Body of pancreas (tissue), 4 donors: ENCODE measurements around the gene TMEM200C. TPM values are rescaled to one million over a fixed set of nuclear protein-coding genes. Genes with fewer than 3 reads are reported as not detected.

ENCODE experiments used
- ATAC-seq: fragments of 150-250 bp; one replicate; pipeline ENCODE4 v1.9.1; 2016
- DNase-seq, 4 donors: peaks; one replicate each; pipeline ENCODE4 v3.0.0-alpha.2; 2019
- H3K27ac ChIP-seq, 4 donors: fragments of 200-600 bp; sonication (generic); 1 replicate in 3 of 4; 2 replicates in 1 of 4; pipeline versions ENCODE4 v1.5.1 to v1.6.1; 2016 to 2019; ENCODE audit warnings: mild to moderate bottlenecking in 1 of 4, mixed read lengths in 1 of 4, moderate library complexity in 1 of 4
- H3K27me3 ChIP-seq, 2 donors: fragments of 200-600 bp; sonication (generic); one replicate each; pipeline ENCODE4 v1.6.0; 2016; ENCODE audit warnings: mild to moderate bottlenecking in 1 of 2
- H3K36me3 ChIP-seq, 2 donors: fragments of 200-600 bp; sonication (generic); replicated peaks in 1 of 2; 2 replicates each; pipeline ENCODE4 v1.5.1; 2016; ENCODE audit warnings: low read depth in 2 of 2; ENCODE audit not compliant: insufficient read depth in 1 of 2
- H3K4me1 ChIP-seq: fragments of 200-600 bp; sonication (generic); one replicate; pipeline ENCODE4 v1.6.0; 2016
- H3K4me3 ChIP-seq, 2 donors: fragments of 200-600 bp; sonication (generic); 1 replicate in 1 of 2; 2 replicates in 1 of 2; pipeline ENCODE4 v1.5.1; 2016 to 2019
- H3K9me3 ChIP-seq, 3 donors: fragments of 200-600 bp; sonication (generic); 1 replicate in 2 of 3; 2 replicates in 1 of 3; pipeline ENCODE4 v1.5.1; 2016
- POLR2A ChIP-seq, 3 donors: fragments of 450-650 bp; IDR thresholded peaks; one replicate each; pipeline ENCODE4 v1.6.1; 2016; ENCODE audit warnings: antibody characterized with exemption in 3 of 3, mild to moderate bottlenecking in 2 of 3
- WGBS, 2 donors: methylation state at CpG; one replicate each; pipeline ENCODE4 v1.1.5; 2017; 5-methylcytosine and 5-hydroxymethylcytosine counted together
- intact Hi-C: fragments of 100-400 bp; cut with DNase I; formaldehyde crosslinking; loops from one replicate; pipeline ENCODE4 v1.15.1; 2023
- total RNA-seq, 2 donors: library from RNA; depleted of rRNA; stranded (reverse); fragments of >200 nt; gene quantifications; one replicate each; pipeline ENCODE4 v1.1.0, GENCODE V29; 2016
- TF ChIP-seq, protein P1 (sequence below), 7 experiments: fragments of 450-650 bp in 4 of 7; fragments of 200-600 bp in 3 of 7; sonication (generic) in 3 of 7; IDR thresholded peaks; one replicate each; pipeline ENCODE4 v1.5.1; 2016 to 2019; ENCODE audit warnings: antibody characterized with exemption in 7 of 7

Gene TMEM200C
- total RNA-seq, 2 donors from 2014 or later = 0.78 TPM; not detected in 1

DNA sequence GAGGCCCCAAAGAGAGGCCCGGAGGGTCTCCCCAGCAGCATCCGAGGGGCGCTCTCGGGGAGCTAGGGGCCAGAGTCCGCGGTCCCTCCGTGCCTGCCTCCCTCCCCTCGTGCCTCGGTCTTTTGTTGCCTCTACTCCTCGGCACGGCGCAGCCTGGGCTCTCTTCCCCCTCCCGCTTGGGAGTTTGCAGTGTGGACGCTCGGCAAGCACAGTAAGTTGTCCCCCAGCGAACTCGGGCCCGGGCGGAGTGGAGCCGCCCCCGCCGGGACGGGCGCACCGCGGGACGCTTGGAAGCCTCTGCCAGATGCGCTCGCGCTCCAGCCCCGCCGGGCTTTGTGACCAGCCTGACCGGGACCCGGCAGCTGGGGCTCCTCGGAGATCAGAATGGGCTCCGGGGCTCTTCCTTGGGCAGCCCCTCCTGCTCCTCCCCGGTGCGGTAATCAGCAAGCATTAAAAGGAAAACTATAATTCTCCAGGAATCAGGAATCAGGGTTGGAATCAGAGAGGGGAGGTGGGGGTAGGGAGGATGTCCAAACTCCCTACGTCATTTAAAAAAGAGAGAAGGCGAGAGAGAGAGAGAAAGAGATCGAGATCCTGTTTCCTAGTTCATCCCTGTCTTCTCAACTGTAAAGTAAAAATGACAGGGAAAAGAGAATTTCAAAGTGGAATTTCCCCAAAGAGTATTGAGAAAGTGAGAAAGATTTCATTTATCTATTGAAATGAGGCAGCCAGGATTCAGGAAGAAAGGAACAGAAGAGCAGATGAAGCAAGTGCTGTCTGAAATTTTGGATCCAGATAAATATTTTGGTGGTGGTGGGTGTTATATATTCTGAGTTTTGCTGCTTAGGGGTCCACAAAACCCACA, 786 bp upstream of the TMEM200C start:
- H3K4me3 ChIP-seq = no peak overlapping the region
- peak; percentile 5 to 27 (median 16) for DNase-seq
- H3K27me3 ChIP-seq = peaks cover 0 to 35% of the 10 kb centered on the region in 2 donors
- no peak overlapping the region for H3K27ac ChIP-seq
- no peaks in the 10 kb centered on the region for H3K36me3 ChIP-seq
- TF ChIP-seq, protein P1, sequence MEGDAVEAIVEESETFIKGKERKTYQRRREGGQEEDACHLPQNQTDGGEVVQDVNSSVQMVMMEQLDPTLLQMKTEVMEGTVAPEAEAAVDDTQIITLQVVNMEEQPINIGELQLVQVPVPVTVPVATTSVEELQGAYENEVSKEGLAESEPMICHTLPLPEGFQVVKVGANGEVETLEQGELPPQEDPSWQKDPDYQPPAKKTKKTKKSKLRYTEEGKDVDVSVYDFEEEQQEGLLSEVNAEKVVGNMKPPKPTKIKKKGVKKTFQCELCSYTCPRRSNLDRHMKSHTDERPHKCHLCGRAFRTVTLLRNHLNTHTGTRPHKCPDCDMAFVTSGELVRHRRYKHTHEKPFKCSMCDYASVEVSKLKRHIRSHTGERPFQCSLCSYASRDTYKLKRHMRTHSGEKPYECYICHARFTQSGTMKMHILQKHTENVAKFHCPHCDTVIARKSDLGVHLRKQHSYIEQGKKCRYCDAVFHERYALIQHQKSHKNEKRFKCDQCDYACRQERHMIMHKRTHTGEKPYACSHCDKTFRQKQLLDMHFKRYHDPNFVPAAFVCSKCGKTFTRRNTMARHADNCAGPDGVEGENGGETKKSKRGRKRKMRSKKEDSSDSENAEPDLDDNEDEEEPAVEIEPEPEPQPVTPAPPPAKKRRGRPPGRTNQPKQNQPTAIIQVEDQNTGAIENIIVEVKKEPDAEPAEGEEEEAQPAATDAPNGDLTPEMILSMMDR (IDR thresholded peaks at IDR 0.05) = no peak
- TF ChIP-seq POLR2A (IDR thresholded peaks at IDR 0.05) = no peak
- intact Hi-C loops = no loop called here
- no peaks in the 10 kb centered on the region for H3K9me3 ChIP-seq
- 6 to 8% methylated on average over 24 to 37 of the region's 41 CpGs for WGBS, 2 donors
- peak; percentile 39 for ATAC-seq
- H3K4me1 ChIP-seq = peaks cover 22% of the 10 kb centered on the region

DNA sequence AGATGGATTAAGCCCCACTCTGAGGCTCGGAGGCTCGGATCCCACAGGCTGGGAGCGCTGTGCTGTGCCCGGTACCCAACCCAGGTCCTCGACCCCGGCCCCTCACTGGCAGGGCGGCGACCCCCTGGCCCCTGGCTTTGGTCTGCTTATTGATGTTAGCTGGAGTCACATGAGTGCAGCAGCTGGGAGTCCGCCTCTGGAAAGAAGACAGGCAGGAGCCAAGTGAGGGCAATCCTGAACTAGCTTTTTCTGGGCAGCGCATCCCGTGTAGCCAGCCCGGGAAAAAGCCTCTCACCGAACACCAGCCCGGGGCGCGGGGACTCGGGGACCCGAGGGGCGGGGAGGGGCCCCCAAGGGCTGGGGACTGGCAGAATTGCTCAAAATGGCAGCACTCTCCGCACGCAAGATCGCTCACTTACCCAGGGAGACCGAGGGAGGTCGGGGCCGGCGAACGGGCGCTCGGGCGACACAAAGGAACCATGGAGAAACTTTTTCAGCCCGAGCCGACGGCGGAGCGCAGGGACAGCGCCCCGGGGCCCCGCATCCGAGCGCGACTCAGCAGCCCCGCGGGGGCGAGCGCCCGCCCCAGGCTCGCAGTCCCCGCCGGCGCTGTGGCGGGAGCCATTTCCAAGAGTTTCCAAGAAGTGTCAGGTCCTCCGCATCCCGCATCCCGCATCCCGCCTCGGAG, 567 bp downstream of the TMEM200C start:
- H3K27me3 ChIP-seq = peaks cover 0 to 39% of the 10 kb centered on the region in 2 donors
- peaks cover 32% of the 10 kb centered on the region for H3K4me1 ChIP-seq
- no peak overlapping the region for H3K4me3 ChIP-seq
- TF ChIP-seq POLR2A (IDR thresholded peaks at IDR 0.05) = no peak
- TF ChIP-seq, protein P1 (IDR thresholded peaks at IDR 0.05) = no peak
- H3K36me3 ChIP-seq = no peaks in the 10 kb centered on the region
- DNase-seq (peak in 2 of 4 donors; percentile 8 to 11), ATAC-seq (peak; percentile 10)
- no peak overlapping the region for H3K27ac ChIP-seq
- no peaks in the 10 kb centered on the region for H3K9me3 ChIP-seq
- intact Hi-C loops = no loop called here
- 2 to 6% methylated on average over 3 to 54 of the region's 56 CpGs for whole genome bisulfite sequencing, 2 donors

DNA sequence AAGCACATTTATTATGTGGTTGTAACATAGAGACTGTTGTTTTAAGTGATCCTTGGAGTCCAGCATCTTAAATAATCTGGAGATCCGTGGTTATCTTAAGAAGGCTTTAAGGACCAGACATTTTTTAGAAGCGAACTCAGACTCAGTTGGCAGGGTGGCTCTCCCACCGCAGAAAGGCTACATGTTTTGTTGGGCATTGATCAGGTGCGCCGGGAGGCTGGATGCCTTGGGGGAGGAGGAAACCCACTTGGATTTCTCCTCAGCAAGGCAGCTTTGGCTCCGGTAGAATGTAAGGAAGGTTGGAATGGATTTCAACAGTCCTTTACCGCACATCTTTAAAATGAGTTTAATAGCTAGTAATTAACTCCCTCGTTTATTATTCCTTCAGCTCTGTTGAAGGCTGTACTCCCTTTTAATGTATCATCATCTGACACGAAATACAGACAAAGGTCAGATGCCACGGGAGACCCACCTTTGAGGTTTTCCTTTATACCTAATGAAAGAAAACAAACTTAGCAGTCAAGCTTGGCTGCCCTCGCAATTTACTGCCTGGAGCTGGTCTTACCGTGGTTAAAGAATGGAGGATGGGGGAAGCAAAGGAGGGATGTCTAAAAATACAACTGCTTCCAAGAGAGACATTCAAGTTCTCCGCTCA, 1.2 kb downstream of the TMEM200C start:
- Histone ChIP-seq H3K27ac (no peak overlapping the region), H3K4me3 (no peak overlapping the region), H3K36me3 (no peaks in the 10 kb centered on the region), H3K4me1 (peaks cover 32% of the 10 kb centered on the region), H3K9me3 (no peaks in the 10 kb centered on the region), H3K27me3 (peaks cover 0 to 39% of the 10 kb centered on the region in 2 donors)
- no peak for TF ChIP-seq POLR2A (IDR thresholded peaks at IDR 0.05)
- TF ChIP-seq, protein P1 (IDR thresholded peaks at IDR 0.05) = no peak
- intact Hi-C loops = no loop called here
- 24 to 26% methylated on average over 13 of the region's 13 CpGs for WGBS, 2 donors
- ATAC-seq = no peak
- no peak for DNase-seq

DNA sequence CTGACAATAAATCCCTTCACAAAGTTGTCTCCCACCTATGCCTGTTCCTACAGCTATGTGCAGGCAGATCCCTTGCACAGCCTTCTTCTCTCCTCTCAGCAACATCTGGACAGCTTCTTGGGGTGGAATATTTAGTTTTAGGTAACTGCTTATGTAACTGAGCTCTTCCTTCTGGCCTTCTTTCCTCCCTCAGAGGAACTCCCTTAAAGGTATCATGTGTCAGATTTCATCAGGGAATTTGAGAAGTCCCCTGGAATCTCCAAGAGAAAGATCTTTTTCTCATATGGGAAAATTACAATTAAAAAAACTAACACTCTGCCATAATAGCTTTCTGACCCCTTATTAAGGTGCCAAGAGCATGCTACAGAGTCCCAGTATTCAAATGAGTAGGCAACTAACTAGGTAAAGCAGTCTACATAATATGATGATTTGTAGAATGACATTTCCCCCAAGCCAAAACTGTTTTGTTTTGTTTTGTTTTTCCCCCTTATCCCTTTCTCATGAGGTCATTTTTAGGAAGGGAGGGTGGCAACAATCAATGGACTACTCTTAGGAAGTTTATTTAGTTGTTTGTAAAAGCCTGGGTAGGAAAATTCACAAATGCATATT, 2.4 kb downstream of the TMEM200C start:
- no peak for TF ChIP-seq POLR2A (IDR thresholded peaks at IDR 0.05)
- TF ChIP-seq, protein P1 (IDR thresholded peaks at IDR 0.05) = no peak
- Histone ChIP-seq H3K4me3 (no peak overlapping the region), H3K4me1 (peaks cover 32% of the 10 kb centered on the region), H3K27me3 (peaks cover 0 to 39% of the 10 kb centered on the region in 2 donors), H3K9me3 (no peaks in the 10 kb centered on the region), H3K36me3 (no peaks in the 10 kb centered on the region), H3K27ac (no peak overlapping the region)
- no peak for ATAC-seq
- no peak for DNase-seq
- intact Hi-C loops = no loop called here
